ENCODE measurements around the gene OR6P1.

GRCh38 chr1:158520021-158520420 lies 50.4 kb downstream of the OR6P1 start:
- no peak for TF ChIP-seq CTCF (conservative IDR thresholded peaks at IDR 0.05)
- no peak for TF ChIP-seq ZFX (IDR thresholded peaks at IDR 0.05)

Measured in C4-2B (cell line).